ENCODE measurements around the gene TTC39B.
"Not testable (repeated sequence)": the region's sequence is repeated elsewhere in the genome, so short reads cannot be mapped to it uniquely, and the experiment has no call there.

The TTC39B gene

DNA sequence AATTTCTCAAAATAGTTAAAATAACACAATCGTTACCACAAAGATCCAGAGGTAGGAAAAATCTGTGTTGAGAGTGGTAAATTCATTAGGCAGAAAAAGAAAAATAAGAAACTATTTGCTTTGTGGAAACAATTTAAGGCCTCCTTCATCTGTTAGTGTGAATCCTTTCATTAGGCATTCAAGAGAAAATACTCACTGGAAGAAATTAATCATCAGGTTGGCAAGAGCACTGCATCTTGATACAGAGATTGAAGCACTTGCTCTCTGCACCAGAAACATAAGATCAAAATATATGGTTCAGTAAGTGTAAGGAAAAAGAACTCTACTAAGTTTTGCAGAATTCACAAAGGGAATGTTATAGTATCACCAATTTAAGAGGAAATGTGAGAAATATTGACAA is 44.4 kb downstream of the TTC39B start:
- no peak for DNase-seq

GRCh38 chr9:15256426-15256825 is 50.6 kb downstream of the TTC39B start:
- no peak for DNase-seq

DNA sequence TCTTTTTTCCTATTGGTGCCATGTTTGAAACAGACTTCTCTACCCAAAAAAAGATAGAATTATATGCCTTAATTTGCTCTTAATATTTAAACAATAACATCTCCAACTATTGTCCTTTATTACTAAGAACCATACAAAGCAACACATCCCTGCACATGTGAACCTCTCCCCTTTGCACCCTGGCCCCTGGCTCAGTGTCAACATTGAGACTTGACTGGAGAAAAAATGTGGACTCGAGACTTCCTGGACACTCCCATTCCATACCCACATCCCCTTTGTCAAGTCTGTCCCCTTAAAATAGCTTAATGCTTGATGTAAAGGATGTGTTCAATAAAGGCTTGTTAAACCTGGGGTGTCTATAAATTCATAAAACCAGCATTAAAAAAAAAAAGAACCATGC is 53.2 kb downstream of the TTC39B start:
- DNase-seq, result no peak

DNA sequence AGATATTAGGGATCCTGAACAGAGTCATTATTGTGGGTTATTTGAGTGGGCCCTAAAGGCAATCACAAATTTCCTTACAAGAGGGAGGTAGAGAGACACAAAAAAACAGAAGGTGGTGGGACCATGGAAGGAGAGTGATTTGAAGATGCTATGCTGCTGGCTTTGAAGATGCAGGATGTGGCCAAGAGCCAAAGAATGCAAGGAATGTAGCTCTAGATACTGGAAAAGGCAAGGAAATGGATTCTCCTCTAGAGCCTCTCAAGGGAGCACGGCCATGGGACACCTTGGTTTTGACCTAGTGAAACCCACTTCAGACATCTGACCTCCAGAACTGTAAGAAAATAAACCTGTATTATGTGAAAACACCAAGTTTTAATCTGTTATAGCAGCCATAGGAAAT is 53.8 kb downstream of the TTC39B start:
- peak; percentile 75 for DNase-seq

- DNase-seq, result no peak
Measured at GRCh38 chr9:15249981-15250380, 57.0 kb downstream of the TTC39B start.

- DNase-seq, result peak; percentile 86
Measured at GRCh38 chr9:15249042-15249818, 57.8 kb downstream of the TTC39B start.

DNA sequence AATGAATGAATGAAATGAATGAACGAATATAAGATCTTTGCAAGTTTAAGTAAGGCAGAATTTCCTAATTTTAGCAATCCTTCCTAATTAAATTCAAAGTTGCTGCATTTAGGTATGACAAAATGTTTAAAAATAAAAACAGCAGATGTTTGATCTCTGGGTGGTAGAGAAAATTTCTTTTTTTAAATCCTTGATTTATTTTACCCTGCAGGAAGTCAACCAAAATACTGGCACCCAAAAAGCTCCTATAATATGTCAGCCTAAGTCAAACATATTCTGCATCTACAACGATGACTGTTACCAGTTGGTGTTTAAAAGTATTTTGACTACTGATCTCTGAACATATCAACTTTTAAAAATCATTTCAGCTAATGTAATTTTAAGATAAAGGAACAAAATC is 58.4 kb downstream of the TTC39B start:
- DNase-seq, result no peak

DNA sequence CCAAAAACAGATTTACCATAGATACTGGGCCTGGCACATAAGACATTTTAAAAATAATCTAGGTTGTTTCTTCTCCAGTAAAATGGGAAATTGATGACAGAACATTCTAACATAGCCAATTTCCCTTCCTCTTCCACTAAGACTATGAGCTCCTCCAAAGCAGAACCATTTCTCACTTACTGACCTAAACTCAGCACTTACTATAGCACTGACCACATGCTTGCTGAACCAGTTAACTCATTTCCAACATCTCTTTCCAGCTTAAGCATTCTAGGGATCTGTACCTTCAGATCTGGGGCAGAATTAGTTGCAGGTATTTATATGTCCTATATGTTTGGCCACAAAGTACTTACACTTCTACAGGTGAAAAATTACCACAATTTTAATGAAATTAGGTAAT is 58.9 kb downstream of the TTC39B start:
- DNase-seq, result no peak

DNA sequence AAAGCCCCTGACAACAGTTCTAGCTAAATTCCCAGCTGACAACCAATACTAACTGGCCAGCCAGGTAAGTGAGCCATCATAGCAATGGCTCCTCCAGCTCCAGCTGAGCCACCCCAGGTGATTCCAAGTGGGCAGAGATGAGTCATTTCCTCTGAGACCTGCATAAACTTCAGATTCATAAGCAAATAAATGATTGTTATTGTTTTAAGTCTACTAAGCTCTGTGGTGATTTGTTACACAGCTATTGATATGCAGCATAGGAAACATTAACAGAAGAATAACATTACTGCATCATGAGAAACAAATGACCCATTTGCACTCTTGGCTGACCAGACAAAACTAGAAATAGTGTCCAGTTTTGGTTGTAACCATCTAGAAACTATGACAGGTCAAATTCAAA is 60.3 kb downstream of the TTC39B start:
- peak; percentile 37 for DNase-seq

- DNase-seq, result no peak
Measured at GRCh38 chr9:15246243-15246642, 60.8 kb downstream of the TTC39B start.

DNA sequence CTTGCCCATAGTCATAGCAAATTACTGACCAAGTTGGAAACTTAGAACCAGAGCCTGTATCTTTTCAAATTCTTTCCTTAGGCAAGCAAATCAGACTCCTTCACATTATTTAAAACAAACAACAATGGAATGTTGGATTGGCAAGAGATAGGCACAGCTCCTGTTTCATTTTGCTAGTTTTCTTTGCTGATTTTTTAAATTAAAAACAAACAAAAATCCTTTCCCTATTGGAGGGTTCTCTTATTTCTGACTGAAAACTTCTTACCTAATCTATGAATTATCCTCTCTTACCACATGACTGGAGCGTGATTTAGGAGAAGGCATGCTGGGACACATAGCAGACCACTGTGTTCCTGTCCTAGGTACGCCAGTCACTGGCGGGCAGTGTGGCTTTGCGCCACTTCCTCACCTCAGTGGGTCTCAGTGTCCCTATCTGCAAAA is 63.0 kb downstream of the TTC39B start:
- peak; percentile 77 for DNase-seq

DNA sequence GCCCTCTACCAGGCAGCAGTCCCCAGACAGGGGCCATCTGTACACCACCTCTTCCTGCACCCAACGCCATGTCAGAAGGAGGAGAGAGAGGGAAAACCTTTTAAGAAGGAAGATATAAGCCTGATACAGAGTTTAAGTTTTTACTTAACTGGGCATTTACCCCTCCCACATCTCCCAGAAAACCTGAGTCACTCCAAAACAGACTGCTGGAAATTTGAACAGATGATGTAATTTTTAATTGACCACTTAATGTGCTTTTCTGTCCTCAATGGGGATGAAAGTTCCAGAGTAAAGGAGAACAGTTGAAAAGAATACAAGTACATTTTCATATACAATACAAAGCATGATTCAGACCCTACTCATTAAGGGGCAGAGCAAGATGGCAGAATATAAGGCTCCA is 63.9 kb downstream of the TTC39B start:
- DNase-seq, result peak; percentile 44

DNA sequence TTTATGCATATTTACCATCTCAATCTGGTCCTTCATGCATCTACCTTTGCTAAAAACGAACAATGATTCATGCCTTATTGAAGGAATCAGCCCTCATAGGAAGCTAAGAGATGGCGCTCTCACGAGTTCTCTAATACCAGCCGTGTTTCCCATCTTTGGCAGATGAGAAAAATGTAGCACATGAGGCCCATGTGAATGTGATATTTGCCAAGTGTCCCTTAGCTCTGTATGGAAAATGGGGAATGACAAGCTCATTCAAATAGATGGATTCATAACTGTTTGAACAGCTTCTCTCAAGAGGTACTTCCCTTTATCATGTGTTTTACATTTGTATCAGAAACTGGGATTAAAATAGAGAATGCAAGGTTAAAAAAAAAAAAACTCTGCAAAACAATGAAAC is 66.1 kb downstream of the TTC39B start:
- no peak for DNase-seq

DNA sequence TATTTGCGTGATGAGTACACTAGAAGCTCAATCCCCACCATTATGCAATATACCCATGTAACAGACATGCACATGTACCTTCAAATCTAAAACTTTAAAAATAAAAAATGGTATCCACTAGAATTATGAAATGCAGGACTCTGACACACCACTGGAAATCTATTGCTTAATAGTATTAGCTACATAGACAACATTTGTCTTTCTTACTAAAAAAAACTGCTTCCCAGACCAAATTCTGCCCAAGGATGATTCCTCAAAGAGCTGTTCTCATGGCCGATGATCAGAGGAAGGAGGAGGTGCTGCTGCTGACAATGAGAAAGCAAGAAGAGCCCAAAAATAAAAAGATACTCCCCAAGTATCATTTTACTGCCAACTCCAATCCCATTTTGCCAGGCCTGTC is 67.2 kb downstream of the TTC39B start:
- no peak for DNase-seq

GRCh38 chr9:15238646-15239045 is 68.4 kb downstream of the TTC39B start:
- no peak for DNase-seq

- DNase-seq, result peak; percentile 43
Measured at GRCh38 chr9:15235658-15236057, 71.4 kb downstream of the TTC39B start.

DNA sequence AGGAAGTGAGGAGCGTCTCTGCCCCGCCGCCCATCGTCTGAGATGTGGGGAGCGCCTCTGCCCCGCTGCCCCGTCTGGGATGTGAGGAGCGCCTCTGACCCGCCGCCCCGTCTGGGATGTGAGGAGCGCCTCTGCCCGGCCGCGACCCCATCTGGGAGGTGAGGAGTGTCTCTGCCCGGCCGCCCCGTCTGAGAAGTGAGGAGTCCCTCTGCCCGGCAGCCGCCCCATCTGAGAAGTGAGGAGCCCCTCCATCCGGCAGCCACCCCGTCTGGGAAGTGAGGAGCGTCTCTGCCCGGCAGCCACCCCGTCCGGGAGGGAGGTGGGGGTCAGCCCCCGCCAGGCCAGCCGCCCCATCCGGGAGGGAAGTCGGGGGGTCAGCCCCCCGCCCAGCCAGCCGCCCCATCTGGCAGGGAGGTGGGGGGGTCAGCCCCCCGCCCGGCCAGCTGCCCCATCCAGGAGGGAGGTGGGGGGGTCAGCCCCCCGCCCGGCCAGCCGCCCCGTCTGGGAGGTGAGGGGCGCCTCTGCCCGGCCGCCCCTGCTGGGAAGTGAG is 73.0 kb downstream of the TTC39B start:
- DNase-seq, result not testable (repeated sequence)

GRCh38 chr9:15232706-15233280 is 74.2 kb downstream of the TTC39B start:
- DNase-seq, result not testable (repeated sequence)

- no peak for DNase-seq
Measured at GRCh38 chr9:15231788-15232635, 75.0 kb downstream of the TTC39B start.

- no peak for DNase-seq
Measured at GRCh38 chr9:15229409-15229808, 77.6 kb downstream of the TTC39B start.

- no peak for DNase-seq
Measured at GRCh38 chr9:15227491-15227890, 79.5 kb downstream of the TTC39B start.

DNA sequence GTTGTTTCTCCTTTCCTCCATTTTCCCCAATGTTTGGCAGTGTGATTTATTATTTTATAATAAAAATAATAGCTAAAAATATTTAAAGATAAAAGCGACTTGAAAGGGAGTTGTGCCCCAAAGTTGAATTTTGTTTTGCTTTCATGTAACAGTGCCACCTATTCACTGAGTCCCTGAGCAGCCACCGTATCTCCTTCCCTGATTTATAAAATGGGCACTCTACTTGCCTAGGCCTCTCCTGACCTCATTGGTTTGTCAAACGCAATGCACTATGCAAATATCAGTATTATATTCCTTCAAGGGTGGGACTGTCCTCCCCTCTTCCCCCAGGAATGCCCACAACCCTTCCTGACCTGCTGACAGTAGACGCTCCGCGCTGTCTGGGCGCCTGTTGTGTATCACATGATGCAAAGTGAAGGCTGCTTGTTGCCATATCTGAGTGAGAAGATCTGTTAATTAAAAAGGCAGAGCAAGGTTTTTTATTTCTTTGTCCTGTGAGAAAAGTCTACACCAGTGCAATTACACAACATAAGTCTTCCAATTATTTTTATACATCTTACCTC is 81.4 kb downstream of the TTC39B start:
- DNase-seq, result no peak

- DNase-seq, result no peak
Measured at GRCh38 chr9:15222313-15222712, 84.7 kb downstream of the TTC39B start.
